Activated CD8-positive, alpha-beta memory T cell treated with anti-CD3 and anti-CD28 coated beads for 24 hours (primary cell): ENCODE results near the gene LPAR3.

Source experiments
- DNase-seq: peaks from one replicate; pipeline ENCODE4 v3.0.0-alpha.2; 2020

The LPAR3 gene

DNA sequence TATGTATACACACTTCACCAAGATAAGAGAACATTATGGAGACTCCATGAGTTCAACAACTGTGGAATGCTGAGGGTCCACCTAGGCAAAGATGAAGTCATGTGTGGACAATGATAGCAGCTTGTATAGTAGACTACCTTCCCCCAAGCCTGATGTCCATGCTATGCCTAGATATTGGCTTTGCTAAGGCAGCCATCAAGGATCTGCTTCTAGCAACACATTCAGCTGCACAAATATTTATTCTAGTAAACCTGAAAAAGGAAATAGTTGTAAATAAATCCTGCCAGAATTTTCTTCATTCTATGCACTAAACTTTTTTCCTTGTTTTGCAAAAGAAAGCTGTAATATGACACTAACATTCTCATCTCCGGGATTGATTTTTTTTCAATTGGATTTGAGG, 7.0 kb upstream of the LPAR3 start:
- no peak for DNase-seq

DNA sequence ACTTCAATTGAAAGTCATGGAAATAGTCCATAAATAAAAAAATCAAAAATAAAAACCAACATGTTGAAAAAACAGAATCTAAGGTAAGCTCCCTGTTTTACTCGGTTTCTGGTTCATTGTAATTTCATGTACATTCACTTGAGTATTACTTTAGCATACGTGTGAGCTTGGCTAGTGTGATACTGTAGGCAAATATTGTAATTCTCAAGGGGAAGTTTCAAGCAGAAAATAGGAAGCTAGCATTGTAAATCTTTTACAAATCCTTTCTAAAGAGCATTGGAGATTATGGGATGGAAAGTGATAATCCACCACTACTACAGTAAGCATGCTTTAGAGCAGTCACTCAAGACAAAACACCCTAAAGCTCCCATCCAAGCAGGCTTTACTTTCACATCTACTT, 3.3 kb upstream of the LPAR3 start:
- no peak for DNase-seq

DNA sequence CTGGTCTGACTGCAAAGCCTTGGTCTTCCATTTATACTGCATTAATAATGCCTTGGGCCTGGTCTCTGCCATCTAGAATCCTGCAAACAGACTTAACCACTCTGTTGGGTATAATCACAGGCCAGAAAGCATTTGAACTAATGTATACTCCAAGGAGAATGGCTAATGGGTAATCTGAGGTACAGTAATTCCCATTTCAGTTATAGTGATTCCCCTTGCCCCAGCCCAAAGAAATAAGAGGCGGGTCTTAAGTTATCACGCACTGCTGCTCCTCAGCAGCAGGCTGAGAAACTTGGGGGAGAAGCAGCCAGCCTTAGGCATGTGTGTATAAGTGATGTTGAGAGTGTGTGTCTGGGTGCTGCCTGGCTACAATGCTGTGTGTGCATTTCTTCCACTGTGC, 2.4 kb downstream of the LPAR3 start:
- no peak for DNase-seq

DNA sequence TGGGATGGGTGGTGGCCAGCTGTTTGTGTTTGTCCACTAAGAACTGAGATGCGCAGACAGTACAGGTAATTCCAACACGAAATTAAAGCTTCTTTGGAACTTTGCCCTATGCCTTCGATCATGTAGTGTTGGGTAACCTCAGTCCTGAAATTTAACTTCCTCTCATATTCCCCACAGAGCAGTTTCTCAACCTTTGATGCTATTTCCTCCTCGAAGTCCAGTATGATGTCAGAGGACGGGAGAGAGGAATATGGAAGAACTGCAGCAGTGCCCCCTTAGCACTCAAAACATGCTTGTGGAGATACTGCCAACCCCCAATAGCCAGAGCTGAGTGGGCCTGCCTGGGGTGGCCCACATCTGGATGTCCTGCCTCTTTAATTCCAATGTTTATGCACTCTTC, 3.6 kb downstream of the LPAR3 start:
- DNase-seq = no peak

GRCh38 chr1:84888753-84889152, 4.3 kb downstream of the LPAR3 start:
- no peak for DNase-seq

- DNase-seq = no peak
Observed at GRCh38 chr1:84887261-84887934, 5.6 kb downstream of the LPAR3 start.

- no peak for DNase-seq
Observed at GRCh38 chr1:84885469-84885868, 7.5 kb downstream of the LPAR3 start.

GRCh38 chr1:84884671-84885389, 8.2 kb downstream of the LPAR3 start:
- no peak for DNase-seq

- DNase-seq = no peak
Observed at GRCh38 chr1:84883286-84883685, 9.7 kb downstream of the LPAR3 start.

- no peak for DNase-seq
Observed at GRCh38 chr1:84877592-84877991, 15.4 kb downstream of the LPAR3 start.

DNA sequence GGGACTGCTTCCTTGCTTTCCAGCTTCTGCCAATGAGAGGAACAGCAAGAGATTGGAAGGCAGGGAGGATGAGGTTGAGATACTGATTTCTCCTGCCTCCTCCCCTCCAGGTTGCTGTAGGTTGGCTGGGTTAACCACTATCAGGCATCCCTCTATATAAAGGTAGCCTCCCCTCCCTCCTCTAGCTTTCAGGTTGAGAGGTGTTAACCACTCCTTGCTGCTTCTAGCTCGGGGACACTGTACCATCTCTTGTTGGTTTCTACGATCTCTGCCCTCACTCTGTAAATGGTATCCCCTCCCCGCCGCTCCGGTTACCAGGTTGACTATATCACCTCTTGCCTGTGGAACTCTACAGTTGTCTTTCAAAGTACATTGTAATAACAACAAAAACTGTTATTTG, 16.7 kb downstream of the LPAR3 start:
- DNase-seq = no peak

DNA sequence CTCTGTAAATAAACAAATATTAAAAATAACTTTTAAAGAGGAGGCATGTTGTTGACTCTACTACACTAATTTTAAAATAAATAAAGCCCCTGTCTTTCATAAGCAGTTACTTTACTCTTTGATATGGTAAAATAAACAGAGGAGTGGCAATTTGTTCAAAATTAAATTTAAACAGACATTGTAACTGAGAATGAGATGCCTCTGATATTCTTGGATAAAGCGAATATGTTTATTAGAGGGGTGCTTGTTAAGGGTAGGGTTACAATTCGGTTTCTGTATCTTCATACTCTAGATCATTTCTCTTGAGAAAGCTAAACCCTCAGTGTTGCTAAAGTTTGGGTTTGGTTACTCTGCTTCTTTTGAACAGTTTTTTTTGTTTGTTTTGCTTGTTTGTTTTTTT, 19.6 kb downstream of the LPAR3 start:
- DNase-seq = no peak

- no peak for DNase-seq
Observed at GRCh38 chr1:84872696-84873355, 20.2 kb downstream of the LPAR3 start.

GRCh38 chr1:84871181-84871580, 21.8 kb downstream of the LPAR3 start:
- DNase-seq = no peak

GRCh38 chr1:84870591-84870990, 22.4 kb downstream of the LPAR3 start:
- DNase-seq = no peak

- no peak for DNase-seq
Observed at GRCh38 chr1:84869720-84870119, 23.3 kb downstream of the LPAR3 start.

DNA sequence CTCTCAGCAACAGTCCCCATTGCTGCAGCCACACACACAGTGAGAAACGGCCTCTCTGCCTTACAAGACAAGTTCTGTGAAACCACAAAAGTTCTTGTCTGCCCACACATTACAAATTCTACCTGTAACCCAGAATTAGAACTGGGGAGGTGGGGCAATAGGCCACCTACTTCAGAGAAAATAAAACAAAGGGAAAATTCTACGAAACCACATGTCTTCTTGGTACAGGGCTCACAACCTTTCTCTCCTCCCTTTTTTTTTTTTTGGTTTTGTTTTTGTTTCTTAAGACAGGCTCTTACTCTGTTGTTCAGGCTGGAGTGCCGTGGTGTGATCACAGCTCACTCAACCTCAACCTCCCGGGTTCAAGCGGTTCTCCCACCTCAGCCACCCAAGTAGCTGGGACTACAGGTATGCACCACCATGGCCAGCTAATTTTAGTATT, 30.2 kb downstream of the LPAR3 start:
- DNase-seq = no peak

DNA sequence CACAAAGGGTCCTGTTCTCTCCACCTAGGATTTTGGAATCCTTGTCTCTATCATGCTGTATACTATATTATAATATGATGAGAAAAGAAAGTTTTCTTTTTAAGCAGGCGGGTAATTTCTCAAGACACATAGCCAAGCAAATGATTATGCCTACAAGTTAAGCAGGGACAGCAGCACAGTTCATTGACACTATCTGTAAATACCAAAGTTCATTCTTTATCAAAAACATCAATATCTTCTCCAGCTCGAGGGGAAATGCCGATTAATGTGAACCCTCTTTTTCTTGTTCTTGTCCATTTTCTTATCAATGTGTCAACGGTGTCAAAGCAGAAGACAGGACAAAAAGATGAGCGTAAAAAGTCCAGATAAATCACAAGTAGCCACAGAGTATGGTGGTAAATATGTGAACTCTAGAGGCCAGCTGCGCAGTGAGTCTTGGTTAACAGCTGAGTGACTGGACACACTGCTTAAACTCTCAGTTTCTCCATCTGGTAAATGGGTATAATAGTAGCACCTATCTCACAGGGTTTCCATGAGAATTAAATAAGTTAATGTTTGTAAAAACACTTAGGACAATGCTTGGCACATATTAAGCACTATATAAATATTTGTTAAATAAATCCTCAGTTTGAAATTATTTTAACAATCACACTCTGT, 30.9 kb downstream of the LPAR3 start:
- DNase-seq = no peak

DNA sequence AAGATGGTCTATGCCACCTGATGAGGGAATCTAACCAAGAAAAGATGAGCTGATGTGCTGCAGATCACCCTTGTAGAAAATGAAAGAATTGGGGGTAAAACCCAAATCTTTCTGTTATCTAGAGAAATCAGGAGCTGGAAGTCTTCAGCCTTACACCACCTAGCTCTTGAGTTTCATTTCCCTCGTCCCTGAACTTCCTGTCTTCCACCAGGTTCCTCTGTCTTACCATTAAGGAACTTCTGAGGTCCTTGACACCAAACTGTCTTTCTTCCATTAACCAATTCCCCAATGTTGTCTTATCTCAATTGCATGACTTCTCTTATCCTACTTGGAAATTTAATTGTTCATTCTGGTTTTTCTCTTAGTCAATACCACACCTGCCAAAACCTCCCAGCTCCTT, 31.5 kb downstream of the LPAR3 start:
- DNase-seq = no peak

DNA sequence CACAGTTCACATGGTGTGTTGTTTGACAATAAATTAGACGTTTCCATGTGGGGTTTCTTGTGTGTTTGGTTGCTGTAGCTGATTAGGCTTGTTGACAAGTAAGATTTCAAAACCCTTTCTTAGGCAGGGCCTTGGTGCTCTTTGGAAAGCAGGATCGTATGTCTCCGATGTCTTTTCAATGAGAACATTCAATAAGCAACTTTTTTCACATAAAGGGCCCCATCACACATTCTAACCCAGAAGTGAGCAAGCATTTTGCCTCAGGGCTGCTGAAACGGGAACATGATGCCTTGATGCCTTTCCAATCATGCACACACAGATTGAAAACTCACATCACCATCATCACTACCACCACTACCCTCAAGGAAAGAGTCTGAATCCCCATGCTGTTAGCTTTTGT, 33.1 kb downstream of the LPAR3 start:
- DNase-seq = no peak

DNA sequence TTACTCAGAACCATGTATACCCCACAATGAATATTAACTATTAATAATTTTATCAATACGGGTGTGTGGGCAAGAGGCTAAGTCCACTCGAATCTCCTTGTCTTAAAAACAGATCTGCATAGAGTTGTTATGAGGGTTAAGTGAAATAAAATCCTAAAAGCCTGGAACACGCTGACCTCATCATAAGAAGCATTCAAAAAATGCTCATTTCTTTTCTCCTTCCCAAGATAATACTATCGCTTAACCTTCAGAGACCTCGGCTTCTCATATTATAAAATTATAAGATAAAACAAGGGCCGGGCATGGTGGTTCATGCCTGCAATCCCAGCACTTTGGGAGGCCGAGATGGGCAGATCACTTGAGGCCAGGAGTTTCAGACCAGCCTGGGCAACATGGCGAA, 35.1 kb downstream of the LPAR3 start:
- no peak for DNase-seq

DNA sequence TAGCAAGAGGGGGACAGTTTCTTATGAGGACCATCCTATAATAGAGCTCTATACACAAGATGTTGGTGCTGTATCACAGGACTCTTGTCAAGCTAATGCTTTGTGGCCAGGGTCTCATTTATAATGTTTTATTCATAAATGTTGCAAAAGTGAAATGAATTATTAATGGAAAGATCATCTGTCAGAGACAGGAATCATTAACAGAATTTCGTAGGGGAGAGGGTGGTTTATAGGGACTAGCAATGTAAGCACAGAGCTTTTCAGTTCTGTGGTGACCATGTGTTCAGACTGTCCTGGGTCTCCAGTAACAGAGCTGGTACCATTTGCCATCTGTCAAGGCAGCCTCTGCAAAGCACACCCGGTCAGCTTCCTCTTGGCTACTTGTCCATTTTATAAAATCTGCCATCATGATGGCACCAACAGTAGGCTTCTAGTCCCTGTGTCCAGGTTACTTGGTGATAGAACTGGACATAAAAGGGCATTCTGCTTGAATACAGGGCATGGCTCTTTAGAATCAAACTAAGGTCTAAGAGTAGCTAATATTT, 36.2 kb downstream of the LPAR3 start:
- DNase-seq = no peak
